Breast epithelium (tissue), 3 donors: ENCODE results near the gene ATF3.

Experiments used
- CTCF ChIP-seq, 3 donors: fragments of 450-650 bp; IDR thresholded peaks; one replicate each; pipeline ENCODE4 v1.5.1; 2016 to 2017; ENCODE audit warnings: antibody characterized with exemption in 3 of 3, mild to moderate bottlenecking in 3 of 3, moderate library complexity in 3 of 3
- POLR2A ChIP-seq: fragments of 450-650 bp; IDR thresholded peaks from one replicate; pipeline ENCODE4 v1.6.1; 2016; ENCODE audit warnings: antibody characterized with exemption, mild to moderate bottlenecking, moderate library complexity
- POLR2AphosphoS5 ChIP-seq, 3 donors: sonication (generic); formaldehyde crosslinking; IDR thresholded peaks; one replicate each; pipeline ENCODE4 v1.6.1; 2017; ENCODE audit warnings: antibody characterized with exemption in 3 of 3

GRCh38 chr1:212635141-212635631, 26.6 kb downstream of the ATF3 start:
- TF ChIP-seq CTCF (IDR thresholded peaks at IDR 0.05) (no peak), POLR2AphosphoS5 (IDR thresholded peaks at IDR 0.05) (no peak), POLR2A (no peak)
